Stimulated activated naive CD4-positive, alpha-beta T cell (primary cell): ENCODE results near the gene RHOH.
"Not testable (repeated sequence)": the region's sequence is repeated elsewhere in the genome, so short reads cannot be mapped to it uniquely, and the experiment has no call there.

Experiments used
- DNase-seq, 6 experiments: peaks; one replicate each; lab custom pipeline; 2025; lab: John Stamatoyannopoulos, UW

The RHOH gene

GRCh38 chr4:40261231-40262076 is 64.6 kb downstream of the RHOH start:
- peak in 1 of 6 experiments; percentile 28 for DNase-seq

DNA sequence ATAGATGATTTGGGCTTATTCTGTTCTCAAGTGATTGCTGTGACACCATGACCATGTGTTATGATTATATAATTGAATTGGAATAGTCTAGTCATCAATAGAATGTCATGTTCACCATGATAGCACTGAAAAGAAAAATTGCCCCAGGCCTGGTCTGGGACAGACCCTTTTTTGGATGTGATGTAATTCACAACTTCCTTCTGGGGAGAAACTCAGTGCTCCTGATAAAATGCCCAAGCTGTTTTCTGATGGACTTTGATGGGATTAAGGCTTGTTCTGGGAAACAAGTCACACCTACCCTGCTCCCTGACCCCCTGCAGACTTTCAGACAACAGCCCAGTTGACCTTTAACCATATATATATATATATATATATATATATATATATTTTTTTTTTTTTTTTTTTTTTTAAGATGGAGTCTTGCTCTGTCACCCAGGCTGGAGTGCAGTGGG is 65.3 kb downstream of the RHOH start:
- DNase-seq: no peak

- DNase-seq: no peak
Observed at GRCh38 chr4:40262861-40263260, 66.0 kb downstream of the RHOH start.

GRCh38 chr4:40264497-40264896 is 67.7 kb downstream of the RHOH start:
- DNase-seq: no peak

DNA sequence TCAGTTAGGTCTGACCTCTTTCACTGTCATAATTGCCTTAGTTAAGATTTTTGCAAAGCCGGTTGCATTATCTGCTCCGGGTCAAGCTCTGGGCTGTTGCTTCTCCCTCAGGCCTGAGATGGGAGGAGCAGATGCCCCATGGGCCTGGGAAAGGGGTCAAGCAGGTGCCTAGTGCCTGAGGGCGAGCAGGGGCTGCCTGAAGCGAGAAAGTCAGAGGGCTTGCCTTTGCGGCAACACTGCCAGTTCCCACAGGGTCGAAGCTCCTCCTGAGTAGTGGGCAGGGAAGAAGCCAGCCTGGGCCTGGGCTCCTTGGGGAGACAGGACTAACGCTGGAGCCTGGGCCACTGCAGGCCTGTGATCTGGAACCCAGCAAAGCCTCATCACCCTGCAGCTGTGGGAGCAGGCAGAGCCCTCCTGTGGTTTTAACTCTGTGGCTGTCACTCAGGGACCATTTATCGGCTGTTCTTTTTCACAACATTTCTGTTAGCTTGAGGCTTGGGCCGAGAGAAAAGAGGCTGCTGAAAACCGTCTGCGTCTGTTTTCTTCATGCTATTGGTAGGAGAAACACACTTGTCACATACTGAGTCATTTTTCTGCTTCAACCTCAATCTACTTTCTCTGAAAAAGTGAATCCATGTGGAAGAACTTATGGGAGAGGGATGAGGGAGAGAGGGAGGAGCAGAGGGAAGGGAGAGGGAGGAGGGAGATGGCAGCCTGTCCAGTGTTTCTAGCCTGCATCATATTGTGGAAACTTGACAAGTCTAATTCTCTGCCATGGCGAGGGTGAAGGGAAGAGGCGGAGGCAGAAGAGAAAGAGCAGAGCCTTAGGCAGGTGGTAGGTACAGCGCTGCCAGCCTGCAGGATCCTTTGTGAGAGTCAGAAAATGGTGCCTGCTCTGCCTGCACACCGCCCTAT is 68.4 kb downstream of the RHOH start:
- DNase-seq: peak in 5 of 6 experiments; percentile 13 to 59 (median 33)

GRCh38 chr4:40265910-40266274 is 69.1 kb downstream of the RHOH start:
- no peak for DNase-seq

- DNase-seq: no peak
Observed at GRCh38 chr4:40269133-40269532, 72.3 kb downstream of the RHOH start.

DNA sequence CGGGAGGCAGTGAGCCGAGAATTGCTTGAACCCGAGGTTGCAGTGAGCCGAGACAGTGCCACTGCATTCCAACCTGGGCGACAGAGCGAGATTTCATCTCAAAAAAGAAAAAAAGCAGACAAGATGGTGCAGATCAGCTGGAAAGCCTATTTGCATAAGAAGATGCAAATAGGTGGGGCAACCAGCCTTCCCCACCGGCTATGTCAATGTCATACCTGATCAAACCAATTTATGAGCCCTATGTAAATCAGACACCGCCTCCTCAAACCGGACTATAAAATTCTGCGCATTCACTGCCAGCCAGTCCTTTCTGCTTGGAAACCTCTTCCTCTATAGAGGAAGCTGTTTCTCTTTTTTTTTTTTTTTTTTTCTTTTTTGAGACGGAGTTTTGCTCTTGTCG is 73.8 kb downstream of the RHOH start:
- no peak for DNase-seq

GRCh38 chr4:40275065-40275730 is 78.4 kb downstream of the RHOH start:
- no peak for DNase-seq

GRCh38 chr4:40276546-40276945 is 79.7 kb downstream of the RHOH start:
- no peak for DNase-seq

GRCh38 chr4:40280586-40280985 is 83.8 kb downstream of the RHOH start:
- DNase-seq: no peak

GRCh38 chr4:40281099-40281498 is 84.3 kb downstream of the RHOH start:
- DNase-seq: no peak

- no peak for DNase-seq
Observed at GRCh38 chr4:40281913-40282312, 85.1 kb downstream of the RHOH start.

DNA sequence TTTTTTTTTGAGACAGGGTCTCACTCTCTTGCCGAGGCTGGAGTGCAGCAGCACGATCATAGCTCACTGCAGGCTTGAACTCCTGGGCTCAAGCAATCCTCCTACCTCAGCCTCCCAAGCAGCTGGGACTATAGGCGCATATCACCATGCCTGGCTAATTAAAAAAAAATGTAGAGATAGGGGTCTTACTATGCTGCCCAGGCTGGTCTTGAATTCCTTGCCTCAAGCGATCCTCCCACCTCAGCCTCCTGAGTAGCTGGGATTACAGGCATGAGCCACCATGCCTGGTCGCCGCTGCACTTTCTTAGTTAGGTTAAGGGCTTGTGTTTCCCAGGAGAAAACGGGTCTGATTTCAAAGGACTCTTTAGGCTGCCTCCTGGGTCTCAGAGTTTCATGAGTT is 86.0 kb downstream of the RHOH start:
- not testable (repeated sequence) for DNase-seq

DNA sequence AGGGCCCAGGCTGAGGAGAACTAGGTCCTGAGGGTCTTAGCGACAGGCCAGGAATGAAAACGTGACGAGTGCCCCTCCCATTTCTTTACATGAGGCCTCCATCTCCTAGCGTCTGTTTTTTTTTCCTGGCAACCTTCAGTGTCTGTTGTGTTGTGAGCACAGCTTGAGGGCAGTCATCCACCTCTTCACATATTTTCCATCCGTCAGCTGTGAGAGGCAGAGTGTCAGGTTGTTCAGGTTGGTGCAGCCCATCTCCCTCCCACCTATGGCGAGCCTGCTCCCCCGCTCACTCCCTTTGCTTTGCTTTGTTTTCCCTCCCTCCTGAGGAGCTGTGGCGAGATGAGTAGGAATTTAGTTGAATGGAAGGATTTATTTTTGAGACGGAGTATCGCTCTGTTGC is 86.6 kb downstream of the RHOH start:
- peak in 3 of 6 experiments; percentile 18 to 33 (median 18) for DNase-seq

GRCh38 chr4:40283968-40284367 is 87.1 kb downstream of the RHOH start:
- DNase-seq: peak; percentile 55 to 79 (median 73)

- DNase-seq: no peak
Observed at GRCh38 chr4:40285692-40286091, 88.9 kb downstream of the RHOH start.

DNA sequence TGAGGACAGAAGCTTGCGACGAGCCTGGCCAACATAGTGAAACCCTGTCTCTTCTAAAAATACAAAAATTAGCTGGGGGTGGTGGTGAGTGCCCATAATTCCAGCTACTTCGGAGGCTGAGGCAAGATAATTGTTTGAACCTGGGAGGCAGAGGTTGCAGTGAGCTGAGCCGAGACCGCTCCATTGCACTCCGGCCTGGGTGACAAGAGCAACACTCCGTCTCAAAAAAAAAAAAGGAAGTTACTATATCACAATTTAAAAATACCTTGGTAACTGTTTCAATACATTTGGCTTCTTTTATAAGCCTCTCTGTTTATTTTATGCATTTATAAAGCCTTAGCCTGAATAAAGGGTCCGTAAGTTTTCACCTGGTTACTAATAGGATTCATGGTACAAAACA is 91.7 kb downstream of the RHOH start:
- DNase-seq: no peak

GRCh38 chr4:40289366-40290188 is 92.7 kb downstream of the RHOH start:
- DNase-seq: peak in 4 of 6 experiments; percentile 21 to 66 (median 60)

- not testable (repeated sequence) for DNase-seq
Observed at GRCh38 chr4:40290611-40291186, 93.9 kb downstream of the RHOH start.

- DNase-seq: no peak
Observed at GRCh38 chr4:40292313-40292759, 95.5 kb downstream of the RHOH start.
